Endodermal cell (in vitro differentiated cells): ENCODE measurements around the gene RUNDC3A. TPM values are rescaled to one million over a fixed set of nuclear protein-coding genes. Genes with fewer than 3 reads are reported as not detected.

Experiments used
- DNase-seq: peaks from one replicate; pipeline ENCODE4 v3.0.0-alpha.2; 2017
- H3K27ac ChIP-seq: 2 replicates; pipeline ENCODE4 v1.5.1; 2013; ENCODE audit warnings: mild to moderate bottlenecking, low read depth, low read length, moderate library complexity
- H3K27me3 ChIP-seq: 2 replicates; pipeline ENCODE4 v1.6.1; 2013; ENCODE audit warnings: mild to moderate bottlenecking, low read length, moderate library complexity; ENCODE audit not compliant: insufficient read depth, control insufficient read depth, poor library complexity, severe bottlenecking
- H3K36me3 ChIP-seq: 2 replicates; pipeline ENCODE4 v1.7.0; 2013; ENCODE audit warnings: mild to moderate bottlenecking, low read length, moderate library complexity; ENCODE audit not compliant: control insufficient read depth, insufficient read depth
- H3K4me1 ChIP-seq: one replicate; pipeline ENCODE4 v1.7.0; 2013; ENCODE audit warnings: low read length; ENCODE audit not compliant: control insufficient read depth, insufficient read depth
- H3K4me3 ChIP-seq: 2 replicates; pipeline ENCODE4 v1.5.1; 2013; ENCODE audit warnings: mild to moderate bottlenecking, low read length, moderate library complexity
- H3K9ac ChIP-seq: 2 replicates; pipeline ENCODE4 v1.6.1; 2013; ENCODE audit warnings: mild to moderate bottlenecking, low read length, moderate library complexity; ENCODE audit not compliant: poor library complexity, severe bottlenecking; ENCODE audit errors: extremely low read depth
- H3K9me3 ChIP-seq: 2 replicates; pipeline ENCODE4 v1.6.1; 2013; ENCODE audit warnings: mild to moderate bottlenecking, low read length, moderate library complexity; ENCODE audit not compliant: control insufficient read depth
- H3K27ac Mint-ChIP-seq: 2 replicates; pipeline ENCODE4 v1.8.0; 2020; ENCODE audit warnings: mixed read lengths
- H3K27me3 Mint-ChIP-seq: 2 replicates; pipeline ENCODE4 v1.8.0; 2021; ENCODE audit warnings: mild to moderate bottlenecking, mixed read lengths; ENCODE audit not compliant: insufficient read depth
- H3K36me3 Mint-ChIP-seq: 2 replicates; pipeline ENCODE4 v1.8.0; 2020; ENCODE audit warnings: low read depth, mixed read lengths
- H3K4me1 Mint-ChIP-seq: 2 replicates; pipeline ENCODE4 v1.8.0; 2020; ENCODE audit warnings: mixed read lengths
- H3K4me3 Mint-ChIP-seq: 2 replicates; pipeline ENCODE4 v1.8.0; 2020; ENCODE audit warnings: mild to moderate bottlenecking, moderate library complexity, mixed read lengths
- H3K9me3 Mint-ChIP-seq: 2 replicates; pipeline ENCODE4 v1.8.0; 2020; ENCODE audit warnings: mild to moderate bottlenecking, mixed read lengths
- CTCF ChIP-seq: fragments of 200-600 bp; sonication (generic); conservative IDR thresholded peaks from 2 replicates; pipeline ENCODE4 v1.5.0; 2021; ENCODE audit warnings: antibody characterized with exemption, mild to moderate bottlenecking
- WGBS, 2 experiments: methylation state at CpG; one replicate each; pipeline versions ENCODE4 v1.1.5 to v1.1.7; 2013; ENCODE audit warnings: missing lambda C conversion rate in 2 of 2, mixed read lengths in 1 of 2; ENCODE audit not compliant: insufficient coverage in 1 of 2, insufficient read length in 1 of 2; 5-methylcytosine and 5-hydroxymethylcytosine counted together
- long read RNA-seq, 4 experiments: library from polyadenylated mRNA in 2 of 4; library from RNA in 1 of 4; library from capped mRNA in 1 of 4; stranded (forward) in 3 of 4; unstranded in 1 of 4; transcript quantifications; one replicate each; pipeline ENCODE4 v2.0.0, GENCODE V29; 2020 to 2021; ENCODE audit warnings: inconsistent platforms in 1 of 4
- polyA plus RNA-seq, 2 experiments: library from polyadenylated mRNA; stranded (reverse); fragments of 50-300 nt; gene quantifications; one replicate each; pipeline ENCODE4 v1.2.3, GENCODE V29; 2013
- total RNA-seq, 2 donors: library from RNA; stranded (reverse); fragmentation: NEBNext Ultra II Directional in 1 of 2; extraction: Animal tissue kit (Norgen Biotek cat#: 25700) in 1 of 2; gene quantifications; 2 replicates in 1 of 2; 3 replicates in 1 of 2; pipeline ENCODE4 v1.2.1, GENCODE V29; 2021

RUNDC3A gene
- total RNA-seq, result 1 to 10 TPM; 1.0 to 2.1 TPM
- polyA plus RNA-seq (2013, experiment 1 of 2), result 21.7 TPM
- 15.4 TPM for polyA plus RNA-seq (2013, experiment 2 of 2)
- long read RNA-seq, experiment 1, result 0 reads
- long read RNA-seq, experiment 2, partial matches to known transcripts, result 0 of 3 reads
- long read RNA-seq, experiment 2, other reads (novel, unspliced or antisense), result 2 of 3 reads
- long read RNA-seq, experiment 3, partial matches to known transcripts, result 1 of 1 reads
- long read RNA-seq, experiment 3, other reads (novel, unspliced or antisense), result 0 of 1 reads
- long read RNA-seq, experiment 4, partial matches to known transcripts, result 0 of 3 reads
- long read RNA-seq, experiment 4, other reads (novel, unspliced or antisense), result 0 of 3 reads

GRCh38 chr17:44308320-44308818, at the start of gene RUNDC3A:
Gene RUNDC3A (plus strand): TSS chr17:44308601. CDS start chr17:44308833, 232 bp downstream.
- H3K27me3 ChIP-seq, result no peaks in the 10 kb centered on the region
- Mint-ChIP-seq H3K27ac (no peak within 1 kb of the TSS), H3K4me3 (peak within 1 kb of the TSS; percentile 58), H3K4me1 (peaks cover 10% of the 10 kb centered on the region), H3K36me3 (no peaks in the 10 kb centered on the region), H3K9me3 (no peaks in the 10 kb centered on the region), H3K27me3 (peaks cover 28% of the 10 kb centered on the region)
- H3K36me3 ChIP-seq, result no peaks in the 10 kb centered on the region
- WGBS, 2 experiments, result 0% methylated on average over 1 to 37 of the region's 39 CpGs
- no peak within 1 kb of the TSS for H3K9ac ChIP-seq
- no peak for TF ChIP-seq CTCF
- peak; percentile 100 for DNase-seq
- no peaks in the 10 kb centered on the region for H3K9me3 ChIP-seq
- H3K27ac ChIP-seq, result peak within 1 kb of the TSS; percentile 77
- no peaks in the 10 kb centered on the region for H3K4me1 ChIP-seq
- H3K4me3 ChIP-seq, result peak within 1 kb of the TSS; percentile 81

- Histone ChIP-seq H3K36me3 (no peaks in the 10 kb centered on the region), H3K9me3 (no peaks in the 10 kb centered on the region), H3K4me1 (no peaks in the 10 kb centered on the region), H3K4me3 (no peak overlapping the region), H3K27ac (no peak overlapping the region), H3K27me3 (no peaks in the 10 kb centered on the region), H3K9ac (no peak overlapping the region)
- 91% methylated on average over 9 to 17 of the region's 17 CpGs for WGBS, 2 experiments
- H3K36me3 Mint-ChIP-seq, result no peaks in the 10 kb centered on the region
- H3K9me3 Mint-ChIP-seq, result no peaks in the 10 kb centered on the region
- no peak for DNase-seq
- no peak overlapping the region for H3K27ac Mint-ChIP-seq
- H3K4me1 Mint-ChIP-seq, result peaks cover 6% of the 10 kb centered on the region
- peaks cover 15% of the 10 kb centered on the region for H3K27me3 Mint-ChIP-seq
- H3K4me3 Mint-ChIP-seq, result no peak overlapping the region
- no peak for TF ChIP-seq CTCF
Observed at GRCh38 chr17:44258811-44259351, 49.5 kb upstream of the RUNDC3A start.

- Histone ChIP-seq H3K36me3 (no peaks in the 10 kb centered on the region), H3K27ac (no peak overlapping the region), H3K9ac (no peak overlapping the region), H3K9me3 (no peaks in the 10 kb centered on the region), H3K27me3 (no peaks in the 10 kb centered on the region), H3K4me1 (no peaks in the 10 kb centered on the region), H3K4me3 (no peak overlapping the region)
- DNase-seq, result no peak
- no peak for TF ChIP-seq CTCF
- H3K9me3 Mint-ChIP-seq, result no peaks in the 10 kb centered on the region
- H3K27me3 Mint-ChIP-seq, result peaks cover 14% of the 10 kb centered on the region
- WGBS, 2 experiments, result 88 to 100% methylated on average over 1 to 6 of the region's 6 CpGs
- peaks cover 6% of the 10 kb centered on the region for H3K4me1 Mint-ChIP-seq
- no peak overlapping the region for H3K27ac Mint-ChIP-seq
- no peaks in the 10 kb centered on the region for H3K36me3 Mint-ChIP-seq
- H3K4me3 Mint-ChIP-seq, result no peak overlapping the region
Observed at GRCh38 chr17:44260296-44260695, 48.1 kb upstream of the RUNDC3A start.
